Measurements from ENCODE around the gene MRPL38. TPM values are rescaled to one million over a fixed set of nuclear protein-coding genes. Genes with fewer than 3 reads are reported as not detected.
"Not testable (repeated sequence)": the region's sequence is repeated elsewhere in the genome, so short reads cannot be mapped to it uniquely, and the experiment has no call there.

MRPL38 gene
- polyA plus RNA-seq, 1 of the 3 experiments (the other 2 are of a cell fraction) = 93.9 TPM

DNA sequence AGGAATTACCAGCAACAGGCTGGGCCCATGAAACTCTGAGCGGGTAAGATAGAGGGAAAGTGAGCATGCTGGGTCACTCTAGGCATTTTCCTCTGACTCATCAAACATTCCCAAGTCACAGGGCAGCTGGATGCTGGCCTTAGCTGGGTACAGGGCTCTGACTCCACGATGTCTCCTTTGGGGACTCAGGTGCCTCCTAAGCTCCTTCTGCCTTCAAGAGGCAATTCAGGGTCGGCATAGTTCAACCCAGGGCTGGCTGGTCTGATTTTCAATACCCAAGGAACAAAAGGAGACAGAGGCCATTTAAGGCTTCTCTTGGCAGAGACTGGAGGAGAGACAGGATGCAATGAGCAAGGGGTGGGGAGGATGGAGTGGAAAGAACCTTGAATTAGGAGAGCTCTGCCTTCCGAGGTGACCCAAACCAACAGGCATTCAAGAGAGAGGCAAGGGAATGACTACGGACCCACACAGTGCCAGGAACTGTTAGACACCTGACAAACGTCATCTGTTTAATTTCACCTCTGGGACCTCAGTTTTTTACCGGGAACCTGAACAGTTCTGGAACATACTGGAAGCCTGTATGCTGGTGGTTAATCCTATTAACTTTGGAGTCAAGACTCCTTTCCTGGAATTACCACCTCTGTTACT, 50.5 kb downstream of the MRPL38 start (continued):
- TF ChIP-seq, protein P1, sequence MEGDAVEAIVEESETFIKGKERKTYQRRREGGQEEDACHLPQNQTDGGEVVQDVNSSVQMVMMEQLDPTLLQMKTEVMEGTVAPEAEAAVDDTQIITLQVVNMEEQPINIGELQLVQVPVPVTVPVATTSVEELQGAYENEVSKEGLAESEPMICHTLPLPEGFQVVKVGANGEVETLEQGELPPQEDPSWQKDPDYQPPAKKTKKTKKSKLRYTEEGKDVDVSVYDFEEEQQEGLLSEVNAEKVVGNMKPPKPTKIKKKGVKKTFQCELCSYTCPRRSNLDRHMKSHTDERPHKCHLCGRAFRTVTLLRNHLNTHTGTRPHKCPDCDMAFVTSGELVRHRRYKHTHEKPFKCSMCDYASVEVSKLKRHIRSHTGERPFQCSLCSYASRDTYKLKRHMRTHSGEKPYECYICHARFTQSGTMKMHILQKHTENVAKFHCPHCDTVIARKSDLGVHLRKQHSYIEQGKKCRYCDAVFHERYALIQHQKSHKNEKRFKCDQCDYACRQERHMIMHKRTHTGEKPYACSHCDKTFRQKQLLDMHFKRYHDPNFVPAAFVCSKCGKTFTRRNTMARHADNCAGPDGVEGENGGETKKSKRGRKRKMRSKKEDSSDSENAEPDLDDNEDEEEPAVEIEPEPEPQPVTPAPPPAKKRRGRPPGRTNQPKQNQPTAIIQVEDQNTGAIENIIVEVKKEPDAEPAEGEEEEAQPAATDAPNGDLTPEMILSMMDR (IDR thresholded peaks at IDR 0.05) = no peak
- TF ChIP-seq ELF1 (IDR thresholded peaks at IDR 0.05) (no peak), JUND (IDR thresholded peaks at IDR 0.05) (peak; percentile 72; the same call in 1 of the 2 replicates), EP300 (IDR thresholded peaks at IDR 0.05; ENCODE audit: borderline replicate concordance in 1 of 2, low read depth in 1 of 2, low read length in 1 of 2) (peak in 1 of 2 experiments; percentile 68; a peak in 1 of 4 replicates), MXI1 (IDR thresholded peaks at IDR 0.05; ENCODE audit: low read depth, low read length) (no peak), RXRA (IDR thresholded peaks at IDR 0.05; ENCODE audit: borderline replicate concordance, low read depth) (no peak), NFIC (IDR thresholded peaks at IDR 0.05; ENCODE audit: borderline replicate concordance) (no peak)
- TF ChIP-seq, protein P2, sequence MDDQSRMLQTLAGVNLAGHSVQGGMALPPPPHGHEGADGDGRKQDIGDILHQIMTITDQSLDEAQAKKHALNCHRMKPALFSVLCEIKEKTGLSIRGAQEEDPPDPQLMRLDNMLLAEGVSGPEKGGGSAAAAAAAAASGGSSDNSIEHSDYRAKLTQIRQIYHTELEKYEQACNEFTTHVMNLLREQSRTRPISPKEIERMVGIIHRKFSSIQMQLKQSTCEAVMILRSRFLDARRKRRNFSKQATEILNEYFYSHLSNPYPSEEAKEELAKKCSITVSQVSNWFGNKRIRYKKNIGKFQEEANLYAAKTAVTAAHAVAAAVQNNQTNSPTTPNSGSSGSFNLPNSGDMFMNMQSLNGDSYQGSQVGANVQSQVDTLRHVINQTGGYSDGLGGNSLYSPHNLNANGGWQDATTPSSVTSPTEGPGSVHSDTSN (IDR thresholded peaks at IDR 0.05) = no peak
- TF ChIP-seq, protein P3, sequence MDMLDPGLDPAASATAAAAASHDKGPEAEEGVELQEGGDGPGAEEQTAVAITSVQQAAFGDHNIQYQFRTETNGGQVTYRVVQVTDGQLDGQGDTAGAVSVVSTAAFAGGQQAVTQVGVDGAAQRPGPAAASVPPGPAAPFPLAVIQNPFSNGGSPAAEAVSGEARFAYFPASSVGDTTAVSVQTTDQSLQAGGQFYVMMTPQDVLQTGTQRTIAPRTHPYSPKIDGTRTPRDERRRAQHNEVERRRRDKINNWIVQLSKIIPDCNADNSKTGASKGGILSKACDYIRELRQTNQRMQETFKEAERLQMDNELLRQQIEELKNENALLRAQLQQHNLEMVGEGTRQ (IDR thresholded peaks at IDR 0.05; ENCODE audit: borderline replicate concordance, low read depth, low read length) = no peak

DNA sequence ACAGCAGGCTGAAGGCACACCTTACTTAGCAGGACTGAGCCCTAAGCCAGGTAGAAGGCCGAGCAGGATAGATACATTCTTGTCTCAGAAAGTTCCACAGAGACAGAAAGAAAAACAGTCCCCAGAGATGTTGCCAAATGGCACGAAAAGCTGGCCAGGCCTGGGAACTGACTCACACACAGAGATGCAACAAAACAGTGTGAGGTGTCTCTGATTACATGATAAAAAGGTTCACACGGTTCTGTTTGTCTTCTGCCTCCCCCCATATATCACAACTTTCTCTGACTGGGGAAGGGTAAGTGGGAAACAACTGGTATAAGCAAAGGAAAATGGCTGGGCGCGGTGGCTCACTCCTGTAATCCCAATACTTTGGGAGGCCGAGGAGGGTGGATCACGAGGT, 51.3 kb downstream of the MRPL38 start:
- H3K36me3 ChIP-seq (replicated peaks in 1 of 2; ENCODE audit: control insufficient read depth in 1 of 2, insufficient read depth in 2 of 2, low read length in 1 of 2) = peaks cover 23% of the 10 kb centered on the region in 2 experiments
- WGBS (ENCODE audit: low lambda C conversion rate) = 69% methylated on average over 7 of the region's 7 CpGs
- H3K79me2 ChIP-seq (ENCODE audit: insufficient read depth) = peaks cover 29% of the 10 kb centered on the region
- CTCF ChIA-PET = interaction anchor here (0.6 to 6.9 kb wide), 10 partner anchors 7 to 598 kb away, joined by 3 to 79 read pairs (median 10); partner anchors contain the start of genes MRPL38, TRIM47 and UNC13D
- H3K9me2 ChIP-seq = no peaks in the 10 kb centered on the region
- H3K9ac ChIP-seq = peak overlapping the region; percentile 70; the same call in 1 of the 2 replicates
- peak overlapping the region in 1 of 2 experiments; percentile 83; a peak in 1 of 4 replicates for H3K4me3 ChIP-seq (ENCODE audit: low read depth in 2 of 2, low read length in 1 of 2)
- DNase-seq = no peak
- H3K27ac ChIP-seq (ENCODE audit: low read depth in 2 of 2, low read length in 1 of 2) = peak overlapping the region in 1 of 2 experiments; percentile 86; a peak in 2 of 4 replicates
- no peaks in the 10 kb centered on the region for H3K9me3 ChIP-seq
- TF ChIP-seq TAF1 (IDR thresholded peaks at IDR 0.05; ENCODE audit: borderline replicate concordance, low read depth, low read length) = no peak
- TF ChIP-seq TCF12 (IDR thresholded peaks at IDR 0.05) = peak; percentile 36; the same call in 1 of the 2 replicates
- TF ChIP-seq NFIC (IDR thresholded peaks at IDR 0.05; ENCODE audit: borderline replicate concordance) = peak; percentile 51; the same call in 1 of the 2 replicates
- TF ChIP-seq RFX5 (IDR thresholded peaks at IDR 0.05; ENCODE audit: low read length) = no peak
- TF ChIP-seq EP300 (IDR thresholded peaks at IDR 0.05; ENCODE audit: borderline replicate concordance in 1 of 2, low read depth in 1 of 2, low read length in 1 of 2) = no peak
- peaks cover 15% of the 10 kb centered on the region for H3F3A ChIP-seq (replicated peaks; ENCODE audit: insufficient read depth)
- H3K4me2 ChIP-seq = peak overlapping the region; percentile 81
- H4K20me1 ChIP-seq (ENCODE audit: insufficient read depth) = no peaks in the 10 kb centered on the region; the same call in 1 of the 2 replicates
- no peak overlapping the region for H2AFZ ChIP-seq (ENCODE audit: low read depth)
- H3K27me3 ChIP-seq (ENCODE audit: insufficient read depth) = no peaks in the 10 kb centered on the region
- peaks cover 12 to 19% of the 10 kb centered on the region in 2 experiments; a peak in 3 of 4 replicates for H3K4me1 ChIP-seq (ENCODE audit: control insufficient read depth in 1 of 2, insufficient read depth in 2 of 2, low read depth in 1 of 2, low read length in 1 of 2)
- POLR2A ChIA-PET = interaction anchor here (1.2 to 2.0 kb wide), 2 partner anchors 23 to 44 kb away, joined by 4 to 6 read pairs; partner anchors contain the start of gene TRIM65

DNA sequence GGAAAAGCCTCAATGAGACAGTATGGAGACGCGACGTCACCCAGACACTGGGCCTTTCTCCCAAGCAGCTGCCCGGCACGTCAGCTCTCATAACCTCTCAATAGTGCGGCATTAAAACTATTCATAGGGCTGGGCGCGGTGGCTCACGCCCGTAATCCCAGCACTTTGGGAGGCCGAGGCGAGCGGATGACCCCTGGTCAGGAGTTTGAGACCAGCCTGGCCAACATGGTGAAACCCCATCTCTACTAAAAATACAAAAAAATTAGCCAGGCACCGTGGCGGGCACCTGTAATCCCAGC, 53.0 kb downstream of the MRPL38 start:
- ChIA-PET POLR2A (interaction anchor here (2.0 kb wide), 1 partner anchor 45 kb away, joined by 4 read pairs; the partner anchor contains the start of gene TRIM65), CTCF (interaction anchor here (0.6 kb wide), 1 partner anchor 534 kb away, joined by 3 read pairs; no protein-coding TSS in a partner anchor)
- not testable (repeated sequence) for H3K27me3 ChIP-seq (ENCODE audit: insufficient read depth); H3K9me3 ChIP-seq; H4K20me1 ChIP-seq (ENCODE audit: insufficient read depth); H3K9me2 ChIP-seq; H3K4me2 ChIP-seq; H3K4me3 ChIP-seq (ENCODE audit: low read depth in 2 of 2, low read length in 1 of 2); H2AFZ ChIP-seq (ENCODE audit: low read depth); H3K27ac ChIP-seq (ENCODE audit: low read depth in 2 of 2, low read length in 1 of 2); H3K9ac ChIP-seq; DNase-seq
- H3K36me3 ChIP-seq (replicated peaks in 1 of 2; ENCODE audit: control insufficient read depth in 1 of 2, insufficient read depth in 2 of 2, low read length in 1 of 2) = peaks cover 25 to 41% of the 10 kb centered on the region in 2 experiments
- H3K79me2 ChIP-seq (ENCODE audit: insufficient read depth) = peaks cover 29% of the 10 kb centered on the region
- peaks cover 12 to 18% of the 10 kb centered on the region in 2 experiments; a peak in 3 of 4 replicates for H3K4me1 ChIP-seq (ENCODE audit: control insufficient read depth in 1 of 2, insufficient read depth in 2 of 2, low read depth in 1 of 2, low read length in 1 of 2)
- peaks cover 15% of the 10 kb centered on the region for H3F3A ChIP-seq (replicated peaks; ENCODE audit: insufficient read depth)
- WGBS (ENCODE audit: low lambda C conversion rate) = 95% methylated on average over 15 of the region's 15 CpGs
